Liver (tissue), 9 donors: ENCODE measurements around the gene MALRD1. TPM values are rescaled to one million over a fixed set of nuclear protein-coding genes. Genes with fewer than 3 reads are reported as not detected.

Experiments used
- DNase-seq: peaks from one replicate; pipeline ENCODE4 v3.0.0-alpha.2; 2017; ENCODE audit warnings: low spot score
- H3K27ac ChIP-seq, 2 donors: one replicate each; pipeline ENCODE4 v1.7.0; 2013; ENCODE audit warnings: inconsistent platforms in 2 of 2, low read length in 2 of 2, control low read depth in 1 of 2, low read depth in 1 of 2, mild to moderate bottlenecking in 1 of 2
- H3K27me3 ChIP-seq, 4 donors: one replicate each; pipeline versions ENCODE4 v1.6.1 to v1.7.0; 2013; ENCODE audit warnings: low read length in 3 of 4, inconsistent platforms in 1 of 4, mild to moderate bottlenecking in 1 of 4, moderate library complexity in 1 of 4; ENCODE audit not compliant: control insufficient read depth in 4 of 4, insufficient read depth in 4 of 4
- H3K36me3 ChIP-seq, 4 donors: one replicate each; pipeline versions ENCODE4 v1.6.1 to v1.7.0; 2013; ENCODE audit warnings: low read length in 3 of 4, mild to moderate bottlenecking in 3 of 4, low read depth in 1 of 4, moderate library complexity in 1 of 4; ENCODE audit not compliant: control insufficient read depth in 4 of 4, insufficient read depth in 3 of 4
- H3K4me1 ChIP-seq, 4 donors: one replicate each; pipeline versions ENCODE4 v1.6.1 to v1.7.0; 2013; ENCODE audit warnings: low read length in 3 of 4, mild to moderate bottlenecking in 3 of 4, moderate library complexity in 1 of 4; ENCODE audit not compliant: control insufficient read depth in 4 of 4, insufficient read depth in 4 of 4
- H3K4me3 ChIP-seq, 3 donors: one replicate each; pipeline versions ENCODE4 v1.6.1 to v1.7.0; 2013; ENCODE audit warnings: low read length in 3 of 3, control low read depth in 1 of 3, low read depth in 1 of 3, mild to moderate bottlenecking in 1 of 3
- H3K9ac ChIP-seq, 2 donors: one replicate each; pipeline ENCODE4 v1.7.0; 2013; ENCODE audit warnings: low read length in 2 of 2, mild to moderate bottlenecking in 2 of 2, moderate library complexity in 2 of 2, control low read depth in 1 of 2, low read depth in 1 of 2
- H3K9me3 ChIP-seq, 4 donors: one replicate each; pipeline versions ENCODE4 v1.6.1 to v1.7.0; 2013; ENCODE audit warnings: low read length in 3 of 4; ENCODE audit not compliant: control insufficient read depth in 4 of 4
- ATF3 ChIP-seq: IDR thresholded peaks from 2 replicates; pipeline ENCODE4 v1.6.1; 2016; ENCODE audit warnings: antibody characterized with exemption
- CTCF ChIP-seq: fragments of 150-350 bp; IDR thresholded peaks from 2 replicates; pipeline ENCODE4 v1.5.1; 2017; ENCODE audit warnings: improper control_type of control experiment, low read depth, low read length; ENCODE audit not compliant: missing input control
- EGR1 ChIP-seq, 2 donors: IDR thresholded peaks; 2 replicates each; pipeline ENCODE4 v1.6.1; 2016 to 2018; ENCODE audit warnings: antibody characterized with exemption in 2 of 2, low read depth in 2 of 2
- FOXA2 ChIP-seq: IDR thresholded peaks from 2 replicates; pipeline ENCODE4 v1.6.1; 2016; ENCODE audit warnings: antibody characterized with exemption
- GABPA ChIP-seq, 2 donors: IDR thresholded peaks in 1 of 2; conservative IDR thresholded peaks in 1 of 2; 2 replicates each; pipeline ENCODE4 v1.6.1; 2016; ENCODE audit warnings: antibody characterized with exemption in 2 of 2, mild to moderate bottlenecking in 1 of 2, moderate library complexity in 1 of 2
- HNF4A ChIP-seq, 2 donors: conservative IDR thresholded peaks; 2 replicates each; pipeline ENCODE4 v1.6.1; 2016; ENCODE audit warnings: antibody characterized with exemption in 2 of 2, mild to moderate bottlenecking in 2 of 2
- HNF4G ChIP-seq: IDR thresholded peaks from 2 replicates; pipeline ENCODE4 v1.6.1; 2016; ENCODE audit warnings: antibody characterized with exemption
- JUND ChIP-seq, 2 donors: IDR thresholded peaks; 2 replicates each; pipeline ENCODE4 v1.6.1; 2016; ENCODE audit warnings: antibody characterized with exemption in 2 of 2
- MAX ChIP-seq: IDR thresholded peaks from 2 replicates; pipeline ENCODE4 v1.6.1; 2016; ENCODE audit warnings: antibody characterized with exemption
- NR2F2 ChIP-seq: IDR thresholded peaks from 2 replicates; pipeline ENCODE4 v1.6.1; 2016; ENCODE audit warnings: antibody characterized with exemption
- REST ChIP-seq: IDR thresholded peaks from 2 replicates; pipeline ENCODE4 v1.6.1; 2016; ENCODE audit warnings: antibody characterized with exemption, mild to moderate bottlenecking
- RXRA ChIP-seq, 2 donors: IDR thresholded peaks; 2 replicates each; pipeline ENCODE4 v1.6.1; 2017 to 2018; ENCODE audit warnings: antibody characterized with exemption in 2 of 2, mild to moderate bottlenecking in 1 of 2
- SP1 ChIP-seq: IDR thresholded peaks from 2 replicates; pipeline ENCODE4 v1.6.1; 2018; ENCODE audit warnings: antibody characterized with exemption, mild to moderate bottlenecking
- TAF1 ChIP-seq: conservative IDR thresholded peaks from 2 replicates; pipeline ENCODE4 v1.6.1; 2016; ENCODE audit warnings: antibody characterized with exemption, mild to moderate bottlenecking
- YY1 ChIP-seq: IDR thresholded peaks from 2 replicates; pipeline ENCODE4 v1.6.1; 2016; ENCODE audit warnings: antibody characterized with exemption, mild to moderate bottlenecking
- ZBTB33 ChIP-seq: IDR thresholded peaks from 2 replicates; pipeline ENCODE4 v1.6.1; 2016; ENCODE audit warnings: antibody characterized with exemption
- polyA plus RNA-seq, 2 donors: library from polyadenylated mRNA; stranded (reverse) in 1 of 2; unstranded in 1 of 2; fragments of 200-250 nt in 1 of 2; fragments of >200 nt in 1 of 2; fragmentation: Nextera tagmentation in 1 of 2; extraction: Ambion mirVana in 1 of 2; gene quantifications; one replicate each; pipeline versions ENCODE4 v1.2.1 to v1.2.3, GENCODE V29; 2013 to 2015
- total RNA-seq, 2 donors: library from RNA; depleted of rRNA; stranded (reverse); fragments of >200 nt; gene quantifications; one replicate each; pipeline ENCODE4 v1.2.3, GENCODE V29; 2014
- donor health status: healthy.
- donor health status: healthy.
- donor health status: healthy.
- donor health status: healthy.
- donor health status: healthy.

Gene MALRD1
- total and polyA plus RNA-seq, 4 donors: 0.37 to 0.59 TPM; not detected in 2

- H3K36me3 ChIP-seq: no peaks in the 10 kb centered on the region
- peaks cover 0 to 15% (median 3%) of the 10 kb centered on the region in 4 donors for H3K9me3 ChIP-seq
- no peak for DNase-seq
- no peaks in the 10 kb centered on the region for H3K27me3 ChIP-seq
- no peak overlapping the region for H3K9ac ChIP-seq
- H3K4me3 ChIP-seq: no peak overlapping the region
- H3K4me1 ChIP-seq: no peaks in the 10 kb centered on the region
- no peak overlapping the region for H3K27ac ChIP-seq
- TF ChIP-seq TAF1 (no peak), JUND (IDR thresholded peaks at IDR 0.05) (no peak), RXRA (IDR thresholded peaks at IDR 0.05) (no peak), HNF4A (conservative IDR thresholded peaks at IDR 0.05) (no peak), YY1 (no peak), REST (no peak), ZBTB33 (no peak), EGR1 (IDR thresholded peaks at IDR 0.05; ENCODE audit: low read depth in 2 of 2) (no peak), HNF4G (no peak), FOXA2 (no peak), CTCF (no peak), MAX (no peak), NR2F2 (no peak), ATF3 (no peak), GABPA (IDR thresholded peaks at IDR 0.05 in 1 of 2, conservative IDR thresholded peaks at IDR 0.05 in 1 of 2) (no peak), SP1 (no peak)
Measured at GRCh38 chr10:19713159-19713558, 664.6 kb downstream of the MALRD1 start.
